Mesodermal cell (in vitro differentiated cells): ENCODE measurements around the gene DSTYK.
"Not testable (repeated sequence)": the region's sequence is repeated elsewhere in the genome, so short reads cannot be mapped to it uniquely, and the experiment has no call there.

ENCODE experiments used
- H3K27ac ChIP-seq: 2 replicates; pipeline ENCODE4 v1.7.0; 2013; ENCODE audit warnings: mild to moderate bottlenecking, low read depth, low read length, moderate library complexity; ENCODE audit not compliant: severe bottlenecking
- H3K36me3 ChIP-seq: 2 replicates; pipeline ENCODE4 v1.7.1; 2013; ENCODE audit warnings: mild to moderate bottlenecking, low read length, moderate library complexity; ENCODE audit not compliant: control insufficient read depth, insufficient read depth
- H3K4me1 ChIP-seq: one replicate; pipeline ENCODE4 v1.7.1; 2013; ENCODE audit warnings: mild to moderate bottlenecking, low read length; ENCODE audit not compliant: insufficient read depth, control insufficient read depth, poor library complexity, severe bottlenecking
- H3K4me3 ChIP-seq: 2 replicates; pipeline ENCODE4 v1.7.0; 2013; ENCODE audit warnings: low read length, control low read depth, mild to moderate bottlenecking; ENCODE audit not compliant: insufficient read depth, poor library complexity, severe bottlenecking; ENCODE audit errors: extremely low read depth
- H3K9me3 ChIP-seq: 2 replicates; pipeline ENCODE4 v1.7.1; 2013; ENCODE audit warnings: mild to moderate bottlenecking, low read length, moderate library complexity; ENCODE audit not compliant: control insufficient read depth
- WGBS, 2 experiments: methylation state at CpG; one replicate each; pipeline ENCODE4 v1.1.5; 2013; ENCODE audit warnings: missing lambda C conversion rate in 2 of 2; ENCODE audit not compliant: insufficient coverage in 2 of 2; 5-methylcytosine and 5-hydroxymethylcytosine counted together

DSTYK gene

GRCh38 chr1:205240118-205240517, 28.6 kb upstream of the DSTYK start:
- no peaks in the 10 kb centered on the region for H3K36me3 ChIP-seq
- H3K4me1 ChIP-seq, result no peaks in the 10 kb centered on the region
- no peaks in the 10 kb centered on the region for H3K9me3 ChIP-seq
- no peak overlapping the region for H3K4me3 ChIP-seq
- WGBS, 2 experiments, result 86 to 87% methylated on average over 3 to 6 of the region's 6 CpGs
- no peak overlapping the region for H3K27ac ChIP-seq

GRCh38 chr1:205239078-205239477, 27.6 kb upstream of the DSTYK start:
- 84 to 100% methylated on average over 3 of the region's 3 CpGs for WGBS, 2 experiments
- H3K4me1 ChIP-seq, result no peaks in the 10 kb centered on the region
- no peaks in the 10 kb centered on the region for H3K36me3 ChIP-seq
- H3K9me3 ChIP-seq, result no peaks in the 10 kb centered on the region
- no peak overlapping the region for H3K27ac ChIP-seq
- no peak overlapping the region for H3K4me3 ChIP-seq

GRCh38 chr1:205237526-205238484, 26.3 kb upstream of the DSTYK start:
- 86 to 91% methylated on average over 9 to 12 of the region's 12 CpGs for WGBS, 2 experiments

GRCh38 chr1:205236951-205237475, 25.5 kb upstream of the DSTYK start:
- WGBS, 2 experiments, result 92 to 100% methylated on average over 2 of the region's 4 CpGs
- Histone ChIP-seq H3K4me3 (no peak overlapping the region), H3K27ac (no peak overlapping the region), H3K4me1 (no peaks in the 10 kb centered on the region), H3K9me3 (no peaks in the 10 kb centered on the region), H3K36me3 (no peaks in the 10 kb centered on the region)

More at GRCh38 chr1:205237526-205238484, 26.3 kb upstream of the DSTYK start:
- Histone ChIP-seq H3K4me1 (no peaks in the 10 kb centered on the region), H3K27ac (no peak overlapping the region), H3K9me3 (no peaks in the 10 kb centered on the region), H3K4me3 (no peak overlapping the region), H3K36me3 (no peaks in the 10 kb centered on the region)

- 98 to 99% methylated on average over 8 of the region's 8 CpGs for WGBS, 2 experiments
- no peak overlapping the region for H3K4me3 ChIP-seq
- no peaks in the 10 kb centered on the region for H3K4me1 ChIP-seq
- H3K27ac ChIP-seq, result no peak overlapping the region
- no peaks in the 10 kb centered on the region for H3K9me3 ChIP-seq
- no peaks in the 10 kb centered on the region for H3K36me3 ChIP-seq
These were observed 25.0 kb upstream of the DSTYK start for GRCh38 chr1:205236526-205236925.

- Histone ChIP-seq H3K36me3 (no peaks in the 10 kb centered on the region), H3K4me1 (no peaks in the 10 kb centered on the region), H3K27ac (no peak overlapping the region), H3K9me3 (no peaks in the 10 kb centered on the region), H3K4me3 (no peak overlapping the region)
- WGBS, 2 experiments, result 98 to 100% methylated on average over 2 to 6 of the region's 6 CpGs
These were observed 24.4 kb upstream of the DSTYK start for GRCh38 chr1:205235951-205236350.

- not testable (repeated sequence) for H3K9me3 ChIP-seq, H3K4me1 ChIP-seq, H3K36me3 ChIP-seq, H3K27ac ChIP-seq, H3K4me3 ChIP-seq
- 91 to 100% methylated on average over 2 to 4 of the region's 7 CpGs for WGBS, 2 experiments
These were observed 22.5 kb upstream of the DSTYK start for GRCh38 chr1:205233986-205234385.

- no CpG with 5 or more reads among the region's 3 CpGs for WGBS, 2 experiments
- no peaks in the 10 kb centered on the region for H3K9me3 ChIP-seq
- no peak overlapping the region for H3K4me3 ChIP-seq
- H3K36me3 ChIP-seq, result no peaks in the 10 kb centered on the region
- H3K4me1 ChIP-seq, result peaks cover 4% of the 10 kb centered on the region
- H3K27ac ChIP-seq, result no peak overlapping the region
These were observed 21.5 kb upstream of the DSTYK start for GRCh38 chr1:205232945-205233397.

- Histone ChIP-seq H3K27ac (no peak overlapping the region), H3K9me3 (no peaks in the 10 kb centered on the region), H3K36me3 (no peaks in the 10 kb centered on the region), H3K4me3 (no peak overlapping the region), H3K4me1 (peaks cover 5% of the 10 kb centered on the region)
- 96 to 98% methylated on average over 5 of the region's 7 CpGs for WGBS, 2 experiments
These were observed 20.8 kb upstream of the DSTYK start for GRCh38 chr1:205232127-205232820.

GRCh38 chr1:205230982-205231381, 19.5 kb upstream of the DSTYK start:
- 88 to 100% methylated on average over 1 to 2 of the region's 5 CpGs for WGBS, 2 experiments
- Histone ChIP-seq H3K4me3 (no peak overlapping the region), H3K9me3 (no peaks in the 10 kb centered on the region), H3K27ac (no peak overlapping the region), H3K36me3 (no peaks in the 10 kb centered on the region), H3K4me1 (peaks cover 7% of the 10 kb centered on the region)
